A673 (cell line): ENCODE results near the gene IQGAP2. TPM values are rescaled to one million over a fixed set of nuclear protein-coding genes. Genes with fewer than 3 reads are reported as not detected.

ENCODE experiments used
- BruUV-seq: library from RNA; stranded (reverse); fragments of 400-500 nt; replicated peaks from 2 replicates; lab custom pipeline; 2021; lab: Mats Ljungman, UMichigan
- CTCF ChIA-PET: fragments of 300-600 bp; sonication (Branson Sonifier 250); formaldehyde crosslinking; loops from one replicate; lab custom pipeline; 2022; ENCODE audit warnings: antibody characterized with exemption; lab: Charles Lee
- POLR2A ChIA-PET: fragments of 300-600 bp; sonication (Branson Sonifier 250); formaldehyde crosslinking; loops from one replicate; lab custom pipeline; 2022; ENCODE audit warnings: antibody characterized with exemption; ENCODE audit not compliant: low non-redundant PET; lab: Charles Lee
- DNase-seq: peaks from one replicate; pipeline ENCODE4 v3.0.0-alpha.2; 2015; ENCODE audit warnings: low spot score
- H3K27ac ChIP-seq: fragments of 200-600 bp; sonication (generic); 2 replicates; pipeline ENCODE4 v1.5.1; 2016; ENCODE audit warnings: mixed run types, low read depth, mild to moderate bottlenecking, mixed read lengths, antibody characterized with exemption, low read length; ENCODE audit not compliant: poor library complexity, severe bottlenecking
- H3K27me3 ChIP-seq: fragments of 200-600 bp; sonication (generic); replicated peaks from 2 replicates; pipeline ENCODE4 v1.6.1; 2017; ENCODE audit warnings: mixed run types, low read depth, mild to moderate bottlenecking, mixed read lengths, antibody characterized with exemption, low read length; ENCODE audit not compliant: insufficient read depth, poor library complexity
- H3K36me3 ChIP-seq: fragments of 200-600 bp; sonication (generic); 2 replicates; pipeline ENCODE4 v1.6.1; 2016; ENCODE audit warnings: mixed run types, mild to moderate bottlenecking, mixed read lengths, antibody characterized with exemption, low read length; ENCODE audit not compliant: insufficient read depth, poor library complexity, severe bottlenecking
- H3K4me1 ChIP-seq: fragments of 200-600 bp; sonication (generic); 2 replicates; pipeline ENCODE4 v1.6.1; 2017; ENCODE audit warnings: mixed run types, mild to moderate bottlenecking, mixed read lengths, antibody characterized with exemption, low read length; ENCODE audit not compliant: insufficient read depth, poor library complexity, severe bottlenecking
- H3K4me3 ChIP-seq: fragments of 200-600 bp; sonication (generic); 2 replicates; pipeline ENCODE4 v1.5.1; 2016; ENCODE audit warnings: low read depth, mixed run types, mild to moderate bottlenecking, mixed read lengths, low read length; ENCODE audit not compliant: poor library complexity, severe bottlenecking
- H3K9me3 ChIP-seq: fragments of 200-600 bp; sonication (generic); 2 replicates; pipeline ENCODE4 v1.6.1; 2016; ENCODE audit warnings: mixed run types, low read depth, mild to moderate bottlenecking, mixed read lengths, antibody characterized with exemption, low read length; ENCODE audit not compliant: poor library complexity, severe bottlenecking
- EZH2 ChIP-seq: fragments of 200-600 bp; sonication (generic); IDR thresholded peaks from 2 replicates; pipeline ENCODE4 v1.6.1; 2017; ENCODE audit warnings: borderline replicate concordance, low read depth, mild to moderate bottlenecking, mixed read lengths, antibody characterized with exemption, low read length; ENCODE audit not compliant: poor library complexity, severe bottlenecking
- intact Hi-C: fragments of 100-400 bp; cut with micrococcal nuclease; formaldehyde crosslinking; loops from one replicate; pipeline ENCODE4 v1.10.0; 2022; ENCODE audit not compliant: unreplicated experiment
- total RNA-seq: library from RNA; stranded (reverse); gene quantifications from 2 replicates; pipeline ENCODE4 v1.2.3, GENCODE V29; 2021
- TF ChIP-seq, protein P1 (sequence below): fragments of 300-800, 200-600 bp; sonication (generic); conservative IDR thresholded peaks from 2 replicates; pipeline ENCODE4 v1.5.1; 2017; ENCODE audit warnings: low read depth, mild to moderate bottlenecking, antibody characterized with exemption, low read length, moderate library complexity, mixed read lengths

Gene IQGAP2
- total RNA-seq, 1 experiment from 2014 or later, result 26.8 TPM

DNA sequence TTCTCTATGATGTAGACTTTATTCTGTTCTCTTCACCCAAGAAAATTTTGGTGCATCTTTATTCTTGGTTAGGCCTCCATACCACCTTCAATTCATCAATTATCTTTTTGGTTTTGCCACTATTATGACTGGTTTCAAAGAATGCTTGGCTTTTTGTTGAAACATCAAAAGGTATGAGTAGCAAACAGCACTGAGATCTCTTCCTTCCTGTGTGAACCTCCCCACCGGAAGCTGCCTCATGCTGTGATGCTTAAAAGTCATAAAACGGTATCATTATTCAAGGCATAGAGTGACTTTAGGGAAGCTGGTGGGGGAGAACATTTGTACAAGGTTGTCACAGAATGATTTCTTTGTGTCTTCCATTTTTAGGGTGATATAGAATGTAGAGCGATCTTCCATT lies 70.6 kb downstream of the IQGAP2 start:
- intact Hi-C loops, result no loop called here
- peaks cover 17% of the 10 kb centered on the region for H3K4me1 ChIP-seq
- no peak overlapping the region for H3K4me3 ChIP-seq
- H3K9me3 ChIP-seq, result no peaks in the 10 kb centered on the region
- no peaks in the 10 kb centered on the region for H3K27me3 ChIP-seq
- DNase-seq, result peak; percentile 95
- ChIA-PET CTCF (no interaction called here), POLR2A (interaction anchor here (0.5 kb wide), 1 partner anchor 42 kb away, joined by 7 read pairs; no protein-coding TSS in a partner anchor)
- H3K36me3 ChIP-seq, result no peaks in the 10 kb centered on the region
- H3K27ac ChIP-seq, result peak overlapping the region; percentile 38
- TF ChIP-seq, protein P1, sequence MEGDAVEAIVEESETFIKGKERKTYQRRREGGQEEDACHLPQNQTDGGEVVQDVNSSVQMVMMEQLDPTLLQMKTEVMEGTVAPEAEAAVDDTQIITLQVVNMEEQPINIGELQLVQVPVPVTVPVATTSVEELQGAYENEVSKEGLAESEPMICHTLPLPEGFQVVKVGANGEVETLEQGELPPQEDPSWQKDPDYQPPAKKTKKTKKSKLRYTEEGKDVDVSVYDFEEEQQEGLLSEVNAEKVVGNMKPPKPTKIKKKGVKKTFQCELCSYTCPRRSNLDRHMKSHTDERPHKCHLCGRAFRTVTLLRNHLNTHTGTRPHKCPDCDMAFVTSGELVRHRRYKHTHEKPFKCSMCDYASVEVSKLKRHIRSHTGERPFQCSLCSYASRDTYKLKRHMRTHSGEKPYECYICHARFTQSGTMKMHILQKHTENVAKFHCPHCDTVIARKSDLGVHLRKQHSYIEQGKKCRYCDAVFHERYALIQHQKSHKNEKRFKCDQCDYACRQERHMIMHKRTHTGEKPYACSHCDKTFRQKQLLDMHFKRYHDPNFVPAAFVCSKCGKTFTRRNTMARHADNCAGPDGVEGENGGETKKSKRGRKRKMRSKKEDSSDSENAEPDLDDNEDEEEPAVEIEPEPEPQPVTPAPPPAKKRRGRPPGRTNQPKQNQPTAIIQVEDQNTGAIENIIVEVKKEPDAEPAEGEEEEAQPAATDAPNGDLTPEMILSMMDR, result no peak
- BruUV-seq, result no TSS peak

DNA sequence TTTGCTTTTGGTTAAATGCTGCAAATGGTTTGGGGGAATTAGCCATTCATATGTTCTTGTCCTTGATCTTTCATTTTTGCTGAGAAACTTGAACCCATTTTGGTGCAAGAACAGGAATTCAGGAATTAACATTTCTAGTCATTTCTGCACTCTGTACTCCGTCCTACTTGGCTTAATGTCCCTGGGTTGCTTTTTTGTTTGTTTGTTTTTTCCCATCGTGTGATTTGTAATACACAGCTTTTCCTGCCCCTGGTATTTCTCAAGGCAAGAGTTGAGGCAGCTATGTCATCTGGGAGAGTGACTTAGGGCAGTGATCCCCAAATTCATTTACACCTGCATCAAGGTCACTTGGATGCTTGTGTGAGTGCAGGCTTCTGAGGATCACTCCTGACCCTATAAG lies 71.3 kb downstream of the IQGAP2 start:
- no peaks in the 10 kb centered on the region for H3K36me3 ChIP-seq
- ChIA-PET CTCF (interaction anchor here (0.6 kb wide), 1 partner anchor 118 kb away, joined by 4 read pairs; no protein-coding TSS in a partner anchor), POLR2A (interaction anchor here (0.5 kb wide), 1 partner anchor 42 kb away, joined by 7 read pairs; no protein-coding TSS in a partner anchor)
- intact Hi-C loops, result no loop called here
- TF ChIP-seq, protein P1, result no peak
- TF ChIP-seq EZH2, result no peak
- no peak overlapping the region for H3K4me3 ChIP-seq
- BruUV-seq, result no TSS peak
- no peaks in the 10 kb centered on the region for H3K27me3 ChIP-seq
- no peak for DNase-seq
- H3K9me3 ChIP-seq, result no peaks in the 10 kb centered on the region
- H3K27ac ChIP-seq, result peak overlapping the region; percentile 28
- H3K4me1 ChIP-seq, result peaks cover 21% of the 10 kb centered on the region

DNA sequence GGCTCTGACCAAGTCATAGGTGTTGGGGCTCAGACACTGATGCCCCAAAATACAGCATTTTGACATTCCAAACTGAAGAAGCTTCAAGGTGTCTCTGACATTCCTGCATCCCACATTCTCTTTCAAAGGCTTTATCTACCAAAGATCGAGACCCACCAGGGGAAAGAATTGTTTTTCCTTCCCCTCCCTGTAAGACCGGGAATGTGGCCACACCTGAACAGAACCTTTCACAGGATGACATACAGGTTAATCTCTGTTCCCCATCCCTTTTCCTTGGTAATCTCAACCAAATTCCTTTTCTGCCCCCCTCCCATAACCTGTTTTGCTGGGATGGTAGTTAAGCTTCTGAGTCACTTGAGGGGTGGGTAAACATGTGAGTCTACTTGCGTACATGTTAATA lies 72.3 kb downstream of the IQGAP2 start:
- intact Hi-C loops, result no loop called here
- BruUV-seq, result no TSS peak
- no peak for DNase-seq
- H3K27me3 ChIP-seq, result no peaks in the 10 kb centered on the region
- ChIA-PET POLR2A (no interaction called here), CTCF (no interaction called here)
- H3K9me3 ChIP-seq, result no peaks in the 10 kb centered on the region
- no peak overlapping the region for H3K4me3 ChIP-seq
- TF ChIP-seq, protein P1, result no peak
- no peak for TF ChIP-seq EZH2
- H3K36me3 ChIP-seq, result no peaks in the 10 kb centered on the region
- H3K4me1 ChIP-seq, result peaks cover 32% of the 10 kb centered on the region
- H3K27ac ChIP-seq, result no peak overlapping the region
